H7 (cell line): ENCODE data around the gene MFAP1. TPM values are rescaled to one million over a fixed set of nuclear protein-coding genes. Genes with fewer than 3 reads are reported as not detected.

ENCODE experiments used
- DNase-seq: peaks from one replicate; pipeline ENCODE4 v3.0.0; 2012
- H3K27me3 ChIP-seq: 2 replicates; pipeline ENCODE4 v1.6.0; 2011; ENCODE audit warnings: mild to moderate bottlenecking, low read length; ENCODE audit not compliant: control insufficient read depth, insufficient read depth
- H3K36me3 ChIP-seq: replicated peaks from 2 replicates; pipeline ENCODE4 v1.5.1; 2011; ENCODE audit warnings: low read length; ENCODE audit not compliant: control insufficient read depth, insufficient read depth
- H3K4me3 ChIP-seq: 2 replicates; pipeline ENCODE4 v1.5.1; 2011; ENCODE audit warnings: low read depth, mild to moderate bottlenecking, control low read depth, low read length, moderate library complexity; ENCODE audit not compliant: insufficient read depth
- total RNA-seq: library from RNA; depleted of rRNA; stranded (reverse); fragments of >200 nt; shearing (Covaris generic); gene quantifications from 2 replicates; pipeline ENCODE4 v1.2.3, GENCODE V29; 2014

MFAP1 gene
- total RNA-seq, 1 experiment from 2014 or later = 25.3 TPM

DNA sequence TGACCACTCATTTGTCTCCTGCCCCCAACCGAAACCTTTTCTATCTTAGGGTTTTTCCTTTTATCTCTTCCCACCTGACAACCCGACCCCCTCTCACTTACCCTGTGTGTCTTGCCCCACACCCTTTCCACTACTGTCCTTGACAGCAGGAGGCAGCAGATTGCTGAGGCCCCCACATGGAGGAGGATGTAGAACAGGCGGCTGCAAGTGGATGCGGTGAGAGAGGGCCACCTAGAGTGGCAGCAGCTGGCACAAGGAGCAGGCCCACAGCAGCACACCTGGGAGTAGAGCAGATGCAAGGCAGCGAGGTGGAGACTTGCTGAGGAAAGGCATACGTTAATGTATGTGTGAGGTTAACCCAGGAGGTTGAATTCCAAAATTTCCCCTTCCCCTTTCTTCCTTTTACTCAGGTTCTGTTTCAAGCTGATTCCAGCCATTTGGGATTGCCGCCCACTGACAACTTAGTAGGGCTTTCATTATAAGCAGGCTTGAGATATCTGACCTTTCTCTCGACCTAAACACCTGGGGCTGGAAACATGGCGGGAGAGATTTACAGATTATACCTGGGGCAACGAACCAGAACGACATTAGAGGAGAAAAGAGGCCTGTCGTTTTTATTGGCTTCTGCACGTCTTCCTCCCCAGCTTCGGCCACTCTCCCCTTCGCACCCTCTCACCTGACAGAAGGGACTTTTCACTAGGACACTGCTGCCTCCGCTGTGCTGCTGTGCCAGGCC, 25.1 kb downstream of the MFAP1 start:
- Histone ChIP-seq H3K36me3 (peaks cover 14% of the 10 kb centered on the region), H3K4me3 (no peak overlapping the region), H3K27me3 (no peaks in the 10 kb centered on the region)
- DNase-seq = peak; percentile 38

GRCh38 chr15:43796566-43796965, 27.9 kb downstream of the MFAP1 start:
- Histone ChIP-seq H3K4me3 (no peak overlapping the region), H3K36me3 (peaks cover 22% of the 10 kb centered on the region), H3K27me3 (no peaks in the 10 kb centered on the region)
- DNase-seq = no peak

DNA sequence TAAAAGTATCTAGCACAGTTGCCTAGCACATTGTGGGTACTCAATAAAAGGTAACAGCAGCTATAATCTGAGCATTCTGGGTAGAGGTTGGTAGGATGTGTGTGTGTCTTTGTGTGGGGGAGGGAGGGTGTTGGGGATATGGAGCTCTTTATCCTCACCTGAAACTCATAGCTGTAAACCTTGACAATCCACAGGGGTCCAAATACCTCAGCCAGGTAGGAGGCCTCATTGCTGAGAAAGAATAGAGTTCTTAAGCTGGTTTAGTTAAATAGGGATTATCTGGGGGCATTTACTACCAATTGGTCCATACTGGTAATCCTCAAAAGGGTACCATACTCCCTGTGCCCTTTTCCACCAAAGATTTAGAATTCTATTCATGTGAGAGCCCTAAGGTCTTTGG, 28.5 kb downstream of the MFAP1 start:
- H3K36me3 ChIP-seq = peaks cover 22% of the 10 kb centered on the region
- DNase-seq = peak; percentile 72
- no peak overlapping the region for H3K4me3 ChIP-seq
- H3K27me3 ChIP-seq = no peaks in the 10 kb centered on the region

DNA sequence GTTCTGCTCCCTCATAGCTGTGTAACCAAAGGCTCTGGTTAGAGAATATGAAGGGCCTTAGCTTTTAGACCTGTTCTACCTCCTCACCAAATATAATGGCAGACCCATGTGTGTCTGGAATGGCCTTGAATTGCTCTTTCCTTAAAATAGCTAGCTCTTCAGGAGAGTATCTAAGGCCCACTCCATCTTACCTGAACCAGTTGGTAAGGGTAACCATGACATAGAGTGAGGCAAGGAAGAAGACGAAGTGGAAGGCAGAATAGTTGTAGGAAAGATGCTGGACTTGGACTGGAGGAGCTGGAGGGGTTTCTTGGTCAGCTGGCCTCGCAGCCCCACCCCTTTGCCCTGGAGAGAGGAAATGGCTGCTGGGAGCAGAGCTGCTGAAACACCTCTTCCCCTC, 29.3 kb downstream of the MFAP1 start:
- peak; percentile 30 for DNase-seq
- Histone ChIP-seq H3K4me3 (no peak overlapping the region), H3K27me3 (no peaks in the 10 kb centered on the region), H3K36me3 (peaks cover 22% of the 10 kb centered on the region)

DNA sequence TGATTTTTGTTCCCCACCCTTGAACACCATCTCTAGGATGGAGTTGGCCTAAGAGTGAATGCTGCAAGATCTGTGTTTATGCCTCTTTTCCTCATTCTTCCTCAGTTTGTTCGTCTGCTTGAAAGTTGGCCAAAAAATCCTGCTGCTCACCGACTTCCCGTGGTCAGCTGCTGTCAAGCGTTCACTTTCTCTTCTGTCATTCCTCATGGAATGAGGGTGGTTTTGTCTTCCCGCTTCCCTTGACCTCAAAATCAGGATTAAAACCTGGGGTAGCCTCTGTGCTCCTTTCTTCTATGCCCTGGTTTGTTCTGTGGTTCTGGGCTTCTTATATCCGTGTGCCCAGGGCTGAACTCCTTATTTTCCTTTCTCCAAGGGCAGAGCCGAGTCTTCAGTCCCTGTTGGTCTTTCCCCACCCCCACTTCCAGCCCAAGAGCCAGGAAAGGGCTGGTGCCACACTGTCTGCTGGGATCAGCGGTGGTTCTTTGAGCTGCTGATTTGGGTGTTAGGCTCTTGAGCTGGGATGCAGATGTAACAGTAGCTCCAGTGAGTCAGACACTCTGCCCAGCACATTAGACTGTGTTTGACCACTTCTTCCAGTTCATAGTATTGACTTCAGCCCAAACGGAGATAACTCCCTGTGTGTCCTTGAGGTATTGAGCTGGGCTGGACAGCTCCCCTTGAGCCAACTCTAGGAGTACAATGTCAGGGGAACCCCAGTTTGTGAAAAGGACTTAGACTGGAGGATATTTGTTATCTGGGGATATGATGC, 30.0 kb downstream of the MFAP1 start:
- Histone ChIP-seq H3K27me3 (no peaks in the 10 kb centered on the region), H3K36me3 (peaks cover 22% of the 10 kb centered on the region), H3K4me3 (no peak overlapping the region)
- no peak for DNase-seq

GRCh38 chr15:43793647-43794046, 30.8 kb downstream of the MFAP1 start:
- Histone ChIP-seq H3K27me3 (no peaks in the 10 kb centered on the region), H3K4me3 (no peak overlapping the region), H3K36me3 (peaks cover 22% of the 10 kb centered on the region)
- no peak for DNase-seq

GRCh38 chr15:43792761-43793476, 31.6 kb downstream of the MFAP1 start:
- Histone ChIP-seq H3K36me3 (peaks cover 22% of the 10 kb centered on the region), H3K27me3 (no peaks in the 10 kb centered on the region), H3K4me3 (peak overlapping the region; percentile 99)
- DNase-seq = peak; percentile 61

GRCh38 chr15:43791993-43792760, 32.3 kb downstream of the MFAP1 start, which contains the start of gene SERF2:
SERF2 (plus strand) TSS chr15:43792320; CDS start chr15:43792377, 57 bp downstream.
- DNase-seq = peak; percentile 100
- H3K4me3 ChIP-seq = peak within 1 kb of the TSS; percentile 99
- no peaks in the 10 kb centered on the region for H3K27me3 ChIP-seq
- peaks cover 22% of the 10 kb centered on the region for H3K36me3 ChIP-seq

GRCh38 chr15:43789409-43789808, 35.1 kb downstream of the MFAP1 start:
- DNase-seq = no peak
- H3K36me3 ChIP-seq = peaks cover 11% of the 10 kb centered on the region
- no peak overlapping the region for H3K4me3 ChIP-seq
- no peaks in the 10 kb centered on the region for H3K27me3 ChIP-seq

- no peaks in the 10 kb centered on the region; the same call in 1 of the 2 replicates for H3K27me3 ChIP-seq
- DNase-seq = no peak
- no peak overlapping the region for H3K4me3 ChIP-seq
- no peaks in the 10 kb centered on the region; the same call in 1 of the 2 replicates for H3K36me3 ChIP-seq
Observed at GRCh38 chr15:43779016-43779415, 45.5 kb downstream of the MFAP1 start.

DNA sequence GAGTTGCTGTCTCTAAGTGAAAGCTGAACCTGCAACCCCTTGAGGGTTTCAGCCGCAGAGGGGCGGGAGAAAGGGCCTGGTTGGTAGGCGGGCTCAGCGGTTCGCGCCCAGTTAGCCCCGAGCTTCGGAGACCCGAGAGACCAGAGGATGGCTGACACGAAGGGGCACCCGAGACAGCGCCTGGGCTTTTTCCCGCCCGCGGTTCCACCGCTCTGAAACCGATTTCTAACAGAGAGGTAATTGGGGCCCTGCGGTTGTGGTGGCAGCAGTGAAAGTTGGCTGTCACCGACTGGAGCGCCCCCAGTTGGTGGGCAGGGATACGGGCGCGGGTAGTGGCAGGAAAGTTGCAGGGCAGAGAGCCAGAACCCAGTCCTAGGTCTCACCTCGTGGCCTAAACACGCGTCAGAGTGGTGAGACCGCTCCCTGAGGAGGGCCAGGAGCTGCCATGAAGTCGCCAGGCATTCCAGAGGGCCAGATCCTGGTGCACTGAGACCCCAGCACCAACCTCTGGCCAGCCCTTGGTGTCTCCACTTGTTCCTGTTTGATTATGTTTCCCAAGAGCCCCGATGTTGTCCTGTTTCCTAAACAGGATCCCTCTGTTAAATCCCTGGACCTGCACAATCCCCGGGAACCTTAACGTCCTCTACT, 47.1 kb downstream of the MFAP1 start:
- H3K4me3 ChIP-seq = peak overlapping the region; percentile 77
- H3K36me3 ChIP-seq = peaks cover 3% of the 10 kb centered on the region
- peak; percentile 83 for DNase-seq
- no peaks in the 10 kb centered on the region; the same call in 1 of the 2 replicates for H3K27me3 ChIP-seq

DNA sequence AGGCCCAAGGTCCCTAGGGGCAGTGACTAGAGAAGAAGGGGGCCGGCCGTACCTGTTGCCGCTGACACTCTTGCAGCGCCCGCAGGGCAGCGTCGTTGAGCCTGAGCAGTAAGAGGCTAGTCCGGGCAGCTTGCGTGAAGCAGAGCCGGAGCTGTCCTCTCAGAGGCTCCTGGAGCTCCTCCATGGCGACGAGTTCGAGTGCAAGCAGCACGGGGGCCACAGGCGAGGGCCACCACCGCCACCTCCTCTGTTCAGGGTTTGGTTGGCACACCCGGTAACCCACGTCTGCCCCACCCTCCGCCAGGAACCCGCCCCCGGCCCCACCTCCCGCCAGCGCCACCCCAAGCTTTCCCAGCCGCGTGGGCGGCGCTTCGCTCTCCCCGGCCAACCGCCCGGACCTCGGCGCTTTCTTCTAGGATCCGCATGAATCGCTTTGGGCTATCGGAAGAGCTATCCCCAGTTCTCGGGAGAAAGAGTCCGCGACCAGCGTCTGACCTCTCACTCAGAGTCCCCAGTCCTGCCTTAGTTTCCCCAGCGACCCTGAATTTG, 47.7 kb downstream of the MFAP1 start, which contains the start of gene ELL3:
TSS of gene ELL3 (minus strand) at position 249 of the 549 bp plus-strand sequence. CDS start at position 184, 65 bp downstream.
- no peaks in the 10 kb centered on the region; the same call in 1 of the 2 replicates for H3K27me3 ChIP-seq
- peak; percentile 88 for DNase-seq
- peak within 1 kb of the TSS; percentile 77 for H3K4me3 ChIP-seq
- H3K36me3 ChIP-seq = peaks cover 7% of the 10 kb centered on the region

DNA sequence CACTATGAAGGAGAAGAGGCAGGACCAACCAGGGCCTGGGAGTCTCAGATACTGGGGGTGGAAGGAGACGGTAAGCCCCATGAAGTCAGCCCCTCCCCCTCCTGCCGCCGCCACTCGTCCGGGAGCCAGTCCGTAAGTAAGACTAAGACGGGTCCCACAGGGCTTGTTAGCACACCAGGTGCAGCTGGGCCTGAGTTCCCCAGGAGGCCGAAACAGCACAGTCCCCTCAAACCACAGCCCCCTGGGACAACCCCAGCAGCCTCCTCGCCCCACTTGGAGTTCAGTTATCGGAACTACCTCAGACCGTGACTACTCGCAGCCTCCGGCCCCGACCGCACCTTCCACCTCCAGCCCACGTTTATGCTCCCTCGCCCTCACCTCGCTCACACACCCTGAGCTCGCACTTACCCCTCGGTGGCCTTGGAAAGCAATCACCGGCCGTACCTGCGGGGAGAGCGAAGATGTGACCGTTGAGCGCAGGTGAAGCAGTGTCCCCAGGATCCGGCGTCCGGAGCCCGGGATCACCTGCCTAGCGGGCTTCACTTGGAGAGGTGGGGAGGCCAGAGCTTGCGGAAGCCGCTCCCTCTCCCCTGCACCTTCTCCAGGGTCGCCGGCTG, 48.3 kb downstream of the MFAP1 start:
- H3K27me3 ChIP-seq = no peaks in the 10 kb centered on the region; the same call in 1 of the 2 replicates
- H3K4me3 ChIP-seq = peak overlapping the region; percentile 77
- H3K36me3 ChIP-seq = peaks cover 13% of the 10 kb centered on the region
- peak; percentile 76 for DNase-seq
